ENCODE measurements around the gene TBC1D22A.

DNA sequence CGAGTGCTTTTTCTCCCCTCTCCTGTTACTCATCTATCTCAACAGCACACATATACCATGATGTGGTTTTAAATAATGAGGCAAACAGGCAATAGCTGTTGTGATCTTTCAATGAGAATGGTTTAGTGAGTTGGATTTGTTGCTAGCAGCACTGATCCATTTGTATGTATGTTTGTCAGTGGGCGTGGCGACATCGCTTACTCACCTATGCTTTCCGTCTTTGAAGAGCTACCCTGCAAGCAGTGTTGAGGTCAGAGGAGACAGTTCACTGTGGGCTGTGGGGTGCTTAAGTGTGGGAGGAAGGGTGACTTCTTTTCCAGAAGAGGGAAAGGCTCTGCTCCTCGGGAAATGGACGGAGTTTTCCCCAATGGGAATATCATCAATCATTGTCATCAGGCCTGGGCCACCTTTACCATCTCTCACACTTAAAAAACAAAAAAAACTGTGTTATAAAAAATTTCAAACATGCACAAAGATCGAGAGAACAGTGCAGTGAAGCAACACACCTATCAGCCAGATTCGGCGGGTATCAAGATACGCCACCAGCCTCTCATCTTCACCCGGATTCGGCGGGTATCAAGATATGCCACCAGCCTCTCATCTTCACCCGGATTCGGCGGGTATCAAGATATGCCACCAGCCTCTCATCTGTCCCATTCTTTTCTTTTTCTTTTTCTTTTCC, 83.8 kb downstream of the TBC1D22A start:
- TF ChIP-seq, protein P1, sequence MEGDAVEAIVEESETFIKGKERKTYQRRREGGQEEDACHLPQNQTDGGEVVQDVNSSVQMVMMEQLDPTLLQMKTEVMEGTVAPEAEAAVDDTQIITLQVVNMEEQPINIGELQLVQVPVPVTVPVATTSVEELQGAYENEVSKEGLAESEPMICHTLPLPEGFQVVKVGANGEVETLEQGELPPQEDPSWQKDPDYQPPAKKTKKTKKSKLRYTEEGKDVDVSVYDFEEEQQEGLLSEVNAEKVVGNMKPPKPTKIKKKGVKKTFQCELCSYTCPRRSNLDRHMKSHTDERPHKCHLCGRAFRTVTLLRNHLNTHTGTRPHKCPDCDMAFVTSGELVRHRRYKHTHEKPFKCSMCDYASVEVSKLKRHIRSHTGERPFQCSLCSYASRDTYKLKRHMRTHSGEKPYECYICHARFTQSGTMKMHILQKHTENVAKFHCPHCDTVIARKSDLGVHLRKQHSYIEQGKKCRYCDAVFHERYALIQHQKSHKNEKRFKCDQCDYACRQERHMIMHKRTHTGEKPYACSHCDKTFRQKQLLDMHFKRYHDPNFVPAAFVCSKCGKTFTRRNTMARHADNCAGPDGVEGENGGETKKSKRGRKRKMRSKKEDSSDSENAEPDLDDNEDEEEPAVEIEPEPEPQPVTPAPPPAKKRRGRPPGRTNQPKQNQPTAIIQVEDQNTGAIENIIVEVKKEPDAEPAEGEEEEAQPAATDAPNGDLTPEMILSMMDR (IDR thresholded peaks at IDR 0.05), result no peak
- TF ChIP-seq POLR2A (IDR thresholded peaks at IDR 0.05), result no peak
